Fibroblast of lung (primary cell): ENCODE measurements around the gene CCDC146. TPM values are rescaled to one million over a fixed set of nuclear protein-coding genes. Genes with fewer than 3 reads are reported as not detected.
"Not testable (repeated sequence)": the region's sequence is repeated elsewhere in the genome, so short reads cannot be mapped to it uniquely, and the experiment has no call there.

Source experiments
- DNase-seq, 2 donors: peaks; one replicate each; pipeline versions ENCODE4 v3.0.0 to v3.0.0-alpha.2; 2010; ENCODE audit warnings: low read depth in 2 of 2
- H2AFZ ChIP-seq: 2 replicates; pipeline ENCODE4 v1.5.1; 2012; ENCODE audit warnings: low read length, control low read depth, inconsistent platforms
- H3K27ac ChIP-seq: 2 replicates; pipeline ENCODE4 v1.5.1; 2011; ENCODE audit warnings: low read length, control low read depth; ENCODE audit not compliant: insufficient read depth
- H3K27me3 ChIP-seq: 2 replicates; pipeline ENCODE4 v1.5.1; 2011; ENCODE audit warnings: mild to moderate bottlenecking, low read length; ENCODE audit not compliant: control insufficient read depth, insufficient read depth
- H3K36me3 ChIP-seq: 2 replicates; pipeline ENCODE4 v1.5.1; 2011; ENCODE audit warnings: low read length; ENCODE audit not compliant: control insufficient read depth, insufficient read depth
- H3K4me1 ChIP-seq: 2 replicates; pipeline ENCODE4 v1.5.1; 2011; ENCODE audit warnings: low read length; ENCODE audit not compliant: control insufficient read depth, insufficient read depth; ENCODE audit errors: extremely low read depth
- H3K4me2 ChIP-seq: 2 replicates; pipeline ENCODE4 v1.5.1; 2011; ENCODE audit warnings: low read length, control low read depth; ENCODE audit not compliant: insufficient read depth; ENCODE audit errors: extremely low read depth
- H3K4me3 ChIP-seq, 4 experiments: fragments of 200-600 bp in 1 of 4; sonication (generic) in 1 of 4; replicated peaks in 1 of 4; 2 replicates each; pipeline ENCODE4 v1.5.1; 2011 to 2016; ENCODE audit warnings: low read length in 4 of 4, low read depth in 3 of 4, mild to moderate bottlenecking in 3 of 4, control low read depth in 2 of 4, inconsistent platforms in 1 of 4, mixed read lengths in 1 of 4; ENCODE audit not compliant: insufficient read depth in 1 of 4; ENCODE audit errors: control extremely low read depth in 1 of 4
- H3K79me2 ChIP-seq: 2 replicates; pipeline ENCODE4 v1.5.1; 2012; ENCODE audit warnings: mild to moderate bottlenecking, low read length, inconsistent platforms; ENCODE audit not compliant: control insufficient read depth, insufficient read depth
- H3K9ac ChIP-seq: 2 replicates; pipeline ENCODE4 v1.5.1; 2011; ENCODE audit warnings: mild to moderate bottlenecking, low read length, control low read depth; ENCODE audit not compliant: insufficient read depth
- H3K9me3 ChIP-seq: 2 replicates; pipeline ENCODE4 v1.5.1; 2012; ENCODE audit warnings: low read depth, low read length; ENCODE audit not compliant: control insufficient read depth, insufficient read depth
- H4K20me1 ChIP-seq: 2 replicates; pipeline ENCODE4 v1.5.1; 2011; ENCODE audit warnings: low read length; ENCODE audit not compliant: control insufficient read depth, insufficient read depth; ENCODE audit errors: extremely low read depth
- EZH2 ChIP-seq: IDR thresholded peaks from 2 replicates; pipeline ENCODE4 v1.5.1; 2012; ENCODE audit warnings: low read length, control low read depth, mild to moderate bottlenecking; ENCODE audit errors: missing control alignments
- polyA plus RNA-seq, 2 donors: library from polyadenylated mRNA; depleted of rRNA in 1 of 2; stranded (reverse) in 1 of 2; unstranded in 1 of 2; fragments of >200 nt; gene quantifications; 2 replicates each; pipeline ENCODE4 v1.2.1, GENCODE V29; 2011 to 2012; ENCODE audit warnings: missing spikeins in 1 of 2
- total RNA-seq: library from RNA; depleted of rRNA; stranded (reverse); fragments of >200 nt; gene quantifications from 2 replicates; pipeline ENCODE4 v1.2.1, GENCODE V29; 2014
- TF ChIP-seq, protein P1 (sequence below), 2 donors: IDR thresholded peaks in 1 of 2; conservative IDR thresholded peaks in 1 of 2; 1 replicate in 1 of 2; 2 replicates in 1 of 2; pipeline ENCODE4 v1.5.1; 2011 to 2012; ENCODE audit warnings: low read length in 2 of 2, control low read depth in 1 of 2, inconsistent platforms in 1 of 2, low read depth in 1 of 2, mild to moderate bottlenecking in 1 of 2

CCDC146 gene
- total and polyA plus RNA-seq, 2 donors (not counting 1 experiment from before 2014, with no cell fraction given), result 1.6 to 3.6 TPM

DNA sequence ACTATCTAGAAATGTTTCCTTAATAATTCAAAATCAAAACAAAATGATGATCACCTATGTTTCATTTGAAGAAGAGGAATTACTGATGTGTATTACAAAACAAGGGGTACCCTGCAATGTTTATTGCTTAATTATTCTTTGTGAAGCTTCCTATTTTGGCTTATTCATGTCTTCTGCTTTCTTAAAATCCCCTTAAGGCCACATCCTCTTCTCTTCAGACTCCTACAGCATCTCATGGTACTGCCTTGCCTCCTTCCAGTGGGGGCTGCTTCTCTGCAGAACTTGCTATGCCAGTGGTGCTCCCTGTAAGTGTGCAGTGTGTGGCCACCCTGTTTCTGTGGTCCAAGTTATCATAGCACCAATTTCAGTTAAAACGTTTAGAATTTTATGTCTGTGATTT is 35.0 kb downstream of the CCDC146 start:
- Histone ChIP-seq H3K9me3 (no peaks in the 10 kb centered on the region), H3K9ac (no peak overlapping the region), H3K27me3 (no peaks in the 10 kb centered on the region), H3K4me2 (no peak overlapping the region), H2AFZ (no peak overlapping the region), H3K36me3 (no peaks in the 10 kb centered on the region), H3K27ac (no peak overlapping the region), H3K4me3 (no peak overlapping the region), H3K79me2 (no peaks in the 10 kb centered on the region), H3K4me1 (no peaks in the 10 kb centered on the region), H4K20me1 (no peaks in the 10 kb centered on the region)
- TF ChIP-seq EZH2, result no peak
- TF ChIP-seq, protein P1, sequence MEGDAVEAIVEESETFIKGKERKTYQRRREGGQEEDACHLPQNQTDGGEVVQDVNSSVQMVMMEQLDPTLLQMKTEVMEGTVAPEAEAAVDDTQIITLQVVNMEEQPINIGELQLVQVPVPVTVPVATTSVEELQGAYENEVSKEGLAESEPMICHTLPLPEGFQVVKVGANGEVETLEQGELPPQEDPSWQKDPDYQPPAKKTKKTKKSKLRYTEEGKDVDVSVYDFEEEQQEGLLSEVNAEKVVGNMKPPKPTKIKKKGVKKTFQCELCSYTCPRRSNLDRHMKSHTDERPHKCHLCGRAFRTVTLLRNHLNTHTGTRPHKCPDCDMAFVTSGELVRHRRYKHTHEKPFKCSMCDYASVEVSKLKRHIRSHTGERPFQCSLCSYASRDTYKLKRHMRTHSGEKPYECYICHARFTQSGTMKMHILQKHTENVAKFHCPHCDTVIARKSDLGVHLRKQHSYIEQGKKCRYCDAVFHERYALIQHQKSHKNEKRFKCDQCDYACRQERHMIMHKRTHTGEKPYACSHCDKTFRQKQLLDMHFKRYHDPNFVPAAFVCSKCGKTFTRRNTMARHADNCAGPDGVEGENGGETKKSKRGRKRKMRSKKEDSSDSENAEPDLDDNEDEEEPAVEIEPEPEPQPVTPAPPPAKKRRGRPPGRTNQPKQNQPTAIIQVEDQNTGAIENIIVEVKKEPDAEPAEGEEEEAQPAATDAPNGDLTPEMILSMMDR (conservative IDR thresholded peaks at IDR 0.05 in 1 of 2, IDR thresholded peaks at IDR 0.05 in 1 of 2; ENCODE audit: low read depth in 1 of 2, low read length in 2 of 2), result no peak
- DNase-seq, result peak in 1 of 2 donors; percentile 12

DNA sequence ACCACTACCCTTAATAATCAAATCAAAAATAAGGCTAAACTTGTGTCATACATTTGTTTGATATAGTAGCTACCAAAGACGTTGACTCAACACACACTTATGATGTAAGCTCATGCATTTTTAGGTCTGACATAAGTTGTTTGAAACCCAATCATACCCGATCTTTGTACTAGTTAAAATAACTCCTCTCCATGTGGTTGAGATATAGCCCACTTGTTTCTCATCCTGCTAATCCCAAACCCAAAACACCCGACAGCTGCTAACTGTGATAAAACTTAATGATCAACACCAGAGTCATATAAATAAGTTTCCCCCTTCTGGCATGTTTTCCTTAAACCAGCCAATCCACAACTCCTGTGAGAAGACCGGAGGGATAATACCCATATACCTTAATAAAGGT is 48.7 kb downstream of the CCDC146 start:
- H3K36me3 ChIP-seq, H3K4me2 ChIP-seq, H3K27me3 ChIP-seq, H3K9ac ChIP-seq, H3K9me3 ChIP-seq, H2AFZ ChIP-seq, H3K4me1 ChIP-seq, DNase-seq, H3K79me2 ChIP-seq, H4K20me1 ChIP-seq, H3K27ac ChIP-seq, H3K4me3 ChIP-seq: not testable (repeated sequence)

DNA sequence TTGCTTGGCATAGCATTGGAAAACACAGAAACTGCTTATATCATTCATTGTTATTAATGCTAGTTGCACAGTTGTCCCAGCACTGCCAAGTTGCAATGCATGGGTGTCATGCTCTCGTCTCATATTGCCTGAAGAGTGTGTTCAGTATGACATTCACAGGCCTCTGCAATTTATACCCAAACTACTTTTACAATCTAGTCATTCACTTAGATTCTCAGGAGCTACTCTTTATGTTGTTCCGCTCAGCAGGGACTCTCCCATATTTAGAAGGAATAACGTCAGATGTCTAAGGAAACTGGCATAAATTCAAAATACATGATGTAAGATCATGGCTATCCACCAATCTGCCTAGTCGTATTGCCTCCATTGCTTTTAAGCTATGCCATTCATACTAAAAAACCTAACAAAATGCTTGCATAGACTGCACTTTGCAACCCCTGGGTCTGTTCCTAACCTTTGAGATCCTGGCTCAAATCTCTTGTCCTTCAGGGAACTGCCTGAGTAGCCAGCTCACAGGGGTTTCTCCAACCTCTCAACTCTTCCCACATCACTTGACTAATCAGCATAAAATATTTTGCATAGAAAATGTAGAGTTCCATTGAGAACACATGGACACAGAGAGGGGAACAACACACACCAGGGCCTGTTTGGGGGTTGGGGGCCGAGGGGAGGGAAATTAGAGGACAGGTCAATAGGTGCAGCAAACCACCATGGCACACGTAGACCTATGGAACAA is 50.2 kb downstream of the CCDC146 start:
- H3K79me2 ChIP-seq, H3K9ac ChIP-seq, H3K4me1 ChIP-seq, H3K36me3 ChIP-seq, H3K4me2 ChIP-seq, H3K27me3 ChIP-seq, H4K20me1 ChIP-seq, H3K4me3 ChIP-seq, H3K27ac ChIP-seq, H2AFZ ChIP-seq, H3K9me3 ChIP-seq, DNase-seq: not testable (repeated sequence)

DNA sequence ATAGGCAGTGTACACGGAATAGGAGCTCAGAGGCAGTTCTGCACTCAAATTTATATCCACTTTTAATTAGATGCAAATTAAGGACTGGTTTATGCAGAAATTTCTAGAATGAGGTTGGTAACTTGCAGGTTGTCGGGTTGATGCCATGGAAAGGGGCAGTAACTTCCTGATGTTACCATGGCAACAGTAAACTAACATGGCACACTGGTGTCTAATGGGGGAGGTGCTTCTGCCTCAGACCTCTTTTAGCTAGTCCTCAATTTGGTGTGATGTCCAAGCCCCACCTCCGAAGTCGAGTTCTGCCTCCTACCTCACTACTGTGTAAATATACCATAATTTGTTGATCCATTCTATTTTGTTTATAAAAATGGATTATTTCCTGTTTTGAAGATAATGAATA is 52.0 kb downstream of the CCDC146 start:
- not testable (repeated sequence) for H4K20me1 ChIP-seq, DNase-seq, H3K27ac ChIP-seq, H3K9ac ChIP-seq, H3K36me3 ChIP-seq, H3K27me3 ChIP-seq, H3K9me3 ChIP-seq, H3K4me2 ChIP-seq, H2AFZ ChIP-seq, H3K4me3 ChIP-seq, H3K79me2 ChIP-seq, H3K4me1 ChIP-seq

DNA sequence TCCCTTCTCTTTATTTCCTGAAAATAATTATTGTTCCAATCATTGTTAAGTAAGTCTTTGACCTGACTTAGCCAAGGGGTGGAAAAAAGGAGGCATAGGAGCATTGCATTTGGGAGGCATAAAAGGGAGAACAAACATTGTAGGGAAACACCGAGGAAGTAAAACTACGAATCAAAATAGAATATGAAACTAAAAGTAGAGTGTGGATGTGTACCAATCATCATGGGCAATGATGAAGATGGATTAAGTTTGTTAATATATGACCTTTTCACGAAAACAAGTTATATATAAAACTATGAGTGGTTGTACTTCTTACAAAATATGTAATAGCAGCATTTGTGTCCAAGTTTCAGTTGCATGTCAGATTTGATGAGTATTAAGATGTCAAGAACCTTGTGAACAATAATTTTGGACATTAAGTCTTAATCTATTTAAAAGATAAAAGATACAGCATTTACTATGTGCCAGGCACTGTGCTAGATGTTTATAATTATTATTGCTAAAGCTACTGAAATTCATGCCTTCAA is 52.9 kb downstream of the CCDC146 start:
- H3K36me3 ChIP-seq, H3K4me2 ChIP-seq, H4K20me1 ChIP-seq, H3K4me1 ChIP-seq, H3K4me3 ChIP-seq, H2AFZ ChIP-seq, H3K9ac ChIP-seq, H3K9me3 ChIP-seq, H3K79me2 ChIP-seq, DNase-seq, H3K27ac ChIP-seq, H3K27me3 ChIP-seq: not testable (repeated sequence)

DNA sequence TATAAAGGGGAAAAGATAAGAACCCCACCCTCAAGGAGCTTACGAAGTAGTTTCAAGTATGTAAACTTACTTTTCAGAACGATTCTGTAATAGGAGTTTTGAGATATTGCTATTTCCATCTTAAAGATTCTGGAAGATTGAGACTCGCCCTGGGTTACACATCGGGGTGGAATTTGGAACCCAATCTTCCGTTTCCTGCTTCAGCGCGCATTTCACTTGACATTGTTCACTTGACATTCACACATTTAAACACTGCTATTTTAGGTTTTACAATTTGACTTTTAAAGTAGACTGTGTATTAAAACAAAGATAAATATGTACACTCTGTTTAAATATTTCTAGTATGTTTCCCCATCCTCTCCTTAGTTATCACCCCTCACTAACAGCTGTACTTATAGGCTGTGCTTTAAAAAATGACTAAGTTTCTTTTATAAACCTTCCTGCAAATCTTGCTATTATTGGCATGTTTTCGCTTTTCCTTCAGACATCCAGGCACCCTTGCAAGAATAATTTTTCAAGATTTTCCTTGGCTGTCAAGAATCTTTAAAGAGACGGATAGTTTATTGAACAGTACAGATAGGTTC is 55.0 kb downstream of the CCDC146 start:
- H3K36me3 ChIP-seq, H3K4me2 ChIP-seq: not testable (repeated sequence)

More for the DNA sequence above, 55.0 kb downstream of the CCDC146 start:
- DNase-seq, result peak in 1 of 2 donors; percentile 19
- H4K20me1 ChIP-seq, H2AFZ ChIP-seq, H3K4me1 ChIP-seq, H3K27me3 ChIP-seq, H3K27ac ChIP-seq, H3K9ac ChIP-seq, H3K4me3 ChIP-seq, H3K79me2 ChIP-seq, H3K9me3 ChIP-seq: not testable (repeated sequence)
